Measurements from ENCODE around the gene PRDX4. TPM values are rescaled to one million over a fixed set of nuclear protein-coding genes. Genes with fewer than 3 reads are reported as not detected.

The PRDX4 gene
- total and polyA plus RNA-seq, 2 of the 8 experiments (the other 6 are each of a cell fraction or from before 2014, with no cell fraction given), result 130 TPM

- TF ChIP-seq CHD7 (IDR thresholded peaks at IDR 0.05; ENCODE audit: insufficient replicate concordance, low read length) (no peak), USF2 (IDR thresholded peaks at IDR 0.05; ENCODE audit: low read length) (no peak), JUND (IDR thresholded peaks at IDR 0.05; ENCODE audit: low read length) (no peak), EP300 (IDR thresholded peaks at IDR 0.05; ENCODE audit: borderline replicate concordance in 1 of 2, low read depth in 2 of 2, low read length in 2 of 2) (no peak), JUN (IDR thresholded peaks at IDR 0.05; ENCODE audit: low read depth, low read length) (no peak)
These were observed 37.4 kb downstream of the PRDX4 start (continued) for GRCh38 chrX:23704673-23705206.

All from H1 (cell line).